Endodermal cell (in vitro differentiated cells): Measurements from ENCODE around the gene EGFL8. TPM values are rescaled to one million over a fixed set of nuclear protein-coding genes. Genes with fewer than 3 reads are reported as not detected.
A peak's percentile ranks its signal among the peaks of the same experiment; 100 is the strongest.

Experiments
- DNase-seq: peaks from one replicate; pipeline ENCODE4 v3.0.0-alpha.2; 2017
- H3K27ac ChIP-seq: 2 replicates; pipeline ENCODE4 v1.5.1; 2013; ENCODE audit warnings: mild to moderate bottlenecking, low read depth, low read length, moderate library complexity
- H3K27me3 ChIP-seq: 2 replicates; pipeline ENCODE4 v1.6.1; 2013; ENCODE audit warnings: mild to moderate bottlenecking, low read length, moderate library complexity; ENCODE audit not compliant: insufficient read depth, control insufficient read depth, poor library complexity, severe bottlenecking
- H3K36me3 ChIP-seq: 2 replicates; pipeline ENCODE4 v1.7.0; 2013; ENCODE audit warnings: mild to moderate bottlenecking, low read length, moderate library complexity; ENCODE audit not compliant: control insufficient read depth, insufficient read depth
- H3K4me1 ChIP-seq: one replicate; pipeline ENCODE4 v1.7.0; 2013; ENCODE audit warnings: low read length; ENCODE audit not compliant: control insufficient read depth, insufficient read depth
- H3K4me3 ChIP-seq: 2 replicates; pipeline ENCODE4 v1.5.1; 2013; ENCODE audit warnings: mild to moderate bottlenecking, low read length, moderate library complexity
- H3K9ac ChIP-seq: 2 replicates; pipeline ENCODE4 v1.6.1; 2013; ENCODE audit warnings: mild to moderate bottlenecking, low read length, moderate library complexity; ENCODE audit not compliant: poor library complexity, severe bottlenecking; ENCODE audit errors: extremely low read depth
- H3K9me3 ChIP-seq: 2 replicates; pipeline ENCODE4 v1.6.1; 2013; ENCODE audit warnings: mild to moderate bottlenecking, low read length, moderate library complexity; ENCODE audit not compliant: control insufficient read depth
- H3K27ac Mint-ChIP-seq: 2 replicates; pipeline ENCODE4 v1.8.0; 2020; ENCODE audit warnings: mixed read lengths
- H3K27me3 Mint-ChIP-seq: 2 replicates; pipeline ENCODE4 v1.8.0; 2021; ENCODE audit warnings: mild to moderate bottlenecking, mixed read lengths; ENCODE audit not compliant: insufficient read depth
- H3K36me3 Mint-ChIP-seq: 2 replicates; pipeline ENCODE4 v1.8.0; 2020; ENCODE audit warnings: low read depth, mixed read lengths
- H3K4me1 Mint-ChIP-seq: 2 replicates; pipeline ENCODE4 v1.8.0; 2020; ENCODE audit warnings: mixed read lengths
- H3K4me3 Mint-ChIP-seq: 2 replicates; pipeline ENCODE4 v1.8.0; 2020; ENCODE audit warnings: mild to moderate bottlenecking, moderate library complexity, mixed read lengths
- H3K9me3 Mint-ChIP-seq: 2 replicates; pipeline ENCODE4 v1.8.0; 2020; ENCODE audit warnings: mild to moderate bottlenecking, mixed read lengths
- WGBS, 2 experiments: methylation state at CpG; one replicate each; pipeline versions ENCODE4 v1.1.5 to v1.1.7; 2013; ENCODE audit warnings: missing lambda C conversion rate in 2 of 2, mixed read lengths in 1 of 2; ENCODE audit not compliant: insufficient coverage in 1 of 2, insufficient read length in 1 of 2; 5-methylcytosine and 5-hydroxymethylcytosine counted together
- total RNA-seq, 2 donors: library from RNA; stranded (reverse); fragmentation: NEBNext Ultra II Directional in 1 of 2; extraction: Animal tissue kit (Norgen Biotek cat#: 25700) in 1 of 2; gene quantifications; 2 replicates in 1 of 2; 3 replicates in 1 of 2; pipeline ENCODE4 v1.2.1, GENCODE V29; 2021
- TF ChIP-seq, protein P1 (sequence below): fragments of 200-600 bp; sonication (generic); conservative IDR thresholded peaks from 2 replicates; pipeline ENCODE4 v1.5.0; 2021; ENCODE audit warnings: antibody characterized with exemption, mild to moderate bottlenecking

Gene EGFL8
- total RNA-seq, 2 donors from 2014 or later, result 27.9 to 39.6 TPM

DNA sequence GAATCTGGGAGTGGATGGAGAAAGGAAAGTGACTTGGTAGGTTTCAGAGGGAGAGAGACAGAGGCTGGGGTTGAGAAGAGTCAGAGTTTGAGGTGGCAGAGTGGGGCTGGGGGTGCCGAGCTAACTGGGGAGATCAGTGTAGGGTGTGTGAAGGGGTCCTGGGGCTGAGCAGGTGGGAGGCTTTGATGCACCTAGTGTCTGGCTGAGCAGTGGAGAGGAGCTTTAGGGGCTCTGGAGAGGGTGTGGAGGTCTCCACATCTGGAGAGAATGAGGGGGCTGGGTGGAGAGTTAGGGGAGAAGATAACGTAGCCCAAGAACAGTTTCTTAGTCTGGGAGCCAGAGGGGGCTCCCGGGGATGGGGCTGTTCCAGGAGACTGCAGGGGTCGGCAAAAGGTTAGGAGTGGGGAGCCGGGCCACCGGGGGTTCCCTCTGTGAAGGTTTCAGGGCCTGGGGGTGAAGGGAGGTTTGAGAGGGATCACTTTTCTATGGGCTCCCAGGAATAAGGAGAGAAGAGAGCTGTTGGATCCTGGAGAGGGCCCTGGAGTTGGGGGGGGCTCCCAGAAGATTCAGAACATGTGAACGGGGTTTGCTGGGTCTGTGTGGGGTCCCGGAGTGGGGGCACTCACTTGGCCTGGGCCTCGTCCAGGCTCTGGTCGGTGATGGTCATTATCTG is 24.8 kb downstream of the EGFL8 start:
- Mint-ChIP-seq H3K9me3 (no peaks in the 10 kb centered on the region), H3K36me3 (peaks cover 34% of the 10 kb centered on the region), H3K27ac (peak overlapping the region; percentile 92), H3K4me1 (peaks cover 47% of the 10 kb centered on the region), H3K4me3 (peak overlapping the region; percentile 86), H3K27me3 (no peaks in the 10 kb centered on the region)
- Histone ChIP-seq H3K4me3 (peak overlapping the region; percentile 88), H3K9ac (peak overlapping the region; percentile 80), H3K4me1 (peaks cover 8% of the 10 kb centered on the region), H3K27me3 (no peaks in the 10 kb centered on the region), H3K9me3 (no peaks in the 10 kb centered on the region), H3K27ac (peak overlapping the region; percentile 36), H3K36me3 (peaks cover 19% of the 10 kb centered on the region)
- DNase-seq, result no peak
- WGBS, 2 experiments, result 3 to 6% methylated on average over 7 to 10 of the region's 10 CpGs
- TF ChIP-seq, protein P1, sequence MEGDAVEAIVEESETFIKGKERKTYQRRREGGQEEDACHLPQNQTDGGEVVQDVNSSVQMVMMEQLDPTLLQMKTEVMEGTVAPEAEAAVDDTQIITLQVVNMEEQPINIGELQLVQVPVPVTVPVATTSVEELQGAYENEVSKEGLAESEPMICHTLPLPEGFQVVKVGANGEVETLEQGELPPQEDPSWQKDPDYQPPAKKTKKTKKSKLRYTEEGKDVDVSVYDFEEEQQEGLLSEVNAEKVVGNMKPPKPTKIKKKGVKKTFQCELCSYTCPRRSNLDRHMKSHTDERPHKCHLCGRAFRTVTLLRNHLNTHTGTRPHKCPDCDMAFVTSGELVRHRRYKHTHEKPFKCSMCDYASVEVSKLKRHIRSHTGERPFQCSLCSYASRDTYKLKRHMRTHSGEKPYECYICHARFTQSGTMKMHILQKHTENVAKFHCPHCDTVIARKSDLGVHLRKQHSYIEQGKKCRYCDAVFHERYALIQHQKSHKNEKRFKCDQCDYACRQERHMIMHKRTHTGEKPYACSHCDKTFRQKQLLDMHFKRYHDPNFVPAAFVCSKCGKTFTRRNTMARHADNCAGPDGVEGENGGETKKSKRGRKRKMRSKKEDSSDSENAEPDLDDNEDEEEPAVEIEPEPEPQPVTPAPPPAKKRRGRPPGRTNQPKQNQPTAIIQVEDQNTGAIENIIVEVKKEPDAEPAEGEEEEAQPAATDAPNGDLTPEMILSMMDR, result no peak

DNA sequence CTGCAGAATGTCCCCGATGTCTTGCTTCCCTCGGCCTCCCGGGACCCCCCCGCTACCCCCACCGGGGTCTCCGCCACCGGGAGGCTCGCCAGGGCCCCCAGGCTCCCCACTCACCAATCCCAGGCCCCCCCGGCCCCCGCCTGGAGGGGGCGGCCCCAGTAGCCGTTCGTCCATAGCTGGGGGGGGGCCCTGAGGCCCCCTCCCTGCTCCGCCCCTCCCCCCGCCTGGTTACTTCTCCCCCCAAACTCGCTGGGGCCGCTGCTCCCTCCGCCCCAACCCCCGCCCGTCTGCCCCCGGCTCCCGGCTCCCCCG is 25.3 kb downstream of the EGFL8 start:
- Histone ChIP-seq H3K36me3 (peaks cover 19% of the 10 kb centered on the region), H3K9me3 (no peaks in the 10 kb centered on the region), H3K9ac (peak overlapping the region; percentile 80), H3K27ac (peak overlapping the region; percentile 32), H3K4me3 (peak overlapping the region; percentile 88), H3K27me3 (no peaks in the 10 kb centered on the region), H3K4me1 (peaks cover 8% of the 10 kb centered on the region)
- Mint-ChIP-seq H3K4me3 (peak overlapping the region; percentile 86), H3K27ac (peak overlapping the region; percentile 92), H3K36me3 (peaks cover 34% of the 10 kb centered on the region), H3K4me1 (peaks cover 49% of the 10 kb centered on the region), H3K9me3 (no peaks in the 10 kb centered on the region), H3K27me3 (no peaks in the 10 kb centered on the region)
- TF ChIP-seq, protein P1, result no peak
- WGBS, 2 experiments, result 0 to 18% methylated on average over 2 to 13 of the region's 23 CpGs
- DNase-seq, result no peak

DNA sequence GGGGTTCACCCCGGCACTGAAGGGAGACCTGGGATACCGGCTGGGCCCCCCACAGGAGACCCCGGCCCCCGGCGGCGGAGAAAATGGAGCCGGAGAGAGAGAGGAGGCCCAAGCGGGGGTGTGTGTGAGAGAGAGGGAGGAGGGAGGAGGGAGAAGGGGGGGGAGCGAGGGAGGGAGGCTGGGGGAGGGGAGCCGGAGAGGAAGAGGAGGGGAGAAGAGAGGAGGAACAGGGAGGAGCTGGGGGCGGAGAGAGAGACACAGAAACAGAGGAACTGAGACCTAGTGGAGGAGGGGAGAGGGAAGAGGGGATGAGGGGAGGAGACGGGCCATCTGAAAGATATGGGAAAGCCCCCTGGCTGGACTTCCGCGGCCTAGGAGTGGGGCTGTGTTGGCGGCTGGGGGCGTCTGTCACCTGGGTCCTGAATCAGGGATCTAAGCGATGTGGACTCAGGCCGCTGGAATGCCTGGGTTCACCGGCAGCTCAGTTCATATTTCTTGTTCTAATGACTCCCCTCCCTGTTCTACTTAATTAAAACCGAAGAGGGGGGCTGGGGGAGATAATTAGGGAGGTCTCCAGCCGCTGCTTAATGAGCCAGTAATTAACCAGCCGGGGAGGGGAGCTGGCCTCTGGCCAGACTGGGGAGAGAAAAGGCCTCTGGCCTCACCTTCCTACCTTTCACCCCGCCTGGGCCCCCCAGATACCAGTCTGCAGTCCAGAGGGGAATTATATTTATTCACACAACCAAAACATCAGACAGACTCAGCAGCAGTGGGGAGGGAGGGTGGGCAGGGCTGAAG is 25.9 kb downstream of the EGFL8 start, which contains the start of gene PBX2:
TSS of gene PBX2 (minus strand) at position 149 of the 798 bp plus-strand sequence. CDS start 287 bp downstream, outside the sequence.
- H3K4me3 ChIP-seq, result peak within 1 kb of the TSS; percentile 88
- TF ChIP-seq, protein P1, result no peak
- Mint-ChIP-seq H3K9me3 (no peaks in the 10 kb centered on the region), H3K27me3 (no peaks in the 10 kb centered on the region), H3K27ac (peak within 1 kb of the TSS; percentile 96), H3K4me1 (peaks cover 52% of the 10 kb centered on the region), H3K36me3 (peaks cover 34% of the 10 kb centered on the region), H3K4me3 (peak within 1 kb of the TSS; percentile 86)
- WGBS, 2 experiments, result 1 to 5% methylated on average over 4 to 20 of the region's 23 CpGs
- H3K9me3 ChIP-seq, result no peaks in the 10 kb centered on the region
- peak within 1 kb of the TSS; percentile 80 for H3K9ac ChIP-seq
- peak within 1 kb of the TSS; percentile 79 for H3K27ac ChIP-seq
- peaks cover 19% of the 10 kb centered on the region for H3K36me3 ChIP-seq
- H3K27me3 ChIP-seq, result no peaks in the 10 kb centered on the region
- H3K4me1 ChIP-seq, result peaks cover 8% of the 10 kb centered on the region
- DNase-seq, result peak; percentile 92
